Kidney epithelial cell (primary cell): ENCODE results near the gene GUCY2C. TPM values are rescaled to one million over a fixed set of nuclear protein-coding genes. Genes with fewer than 3 reads are reported as not detected.

ENCODE experiments used
- DNase-seq: peaks from one replicate; pipeline ENCODE4 v3.0.0-alpha.2; 2010; ENCODE audit warnings: low read depth
- H3K27me3 ChIP-seq: 2 replicates; pipeline ENCODE4 v1.6.0; 2011; ENCODE audit warnings: low read length; ENCODE audit not compliant: control insufficient read depth, insufficient read depth
- H3K36me3 ChIP-seq: 2 replicates; pipeline ENCODE4 v1.5.1; 2011; ENCODE audit warnings: low read length; ENCODE audit not compliant: control insufficient read depth, insufficient read depth
- H3K4me3 ChIP-seq: 2 replicates; pipeline ENCODE4 v1.5.1; 2011; ENCODE audit warnings: low read depth, mild to moderate bottlenecking, control low read depth, low read length
- total RNA-seq: library from RNA; depleted of rRNA; stranded (reverse); fragments of >200 nt; gene quantifications from 2 replicates; pipeline ENCODE4 v1.2.3, GENCODE V29; 2015
- TF ChIP-seq, protein P1 (sequence below): IDR thresholded peaks from 2 replicates; pipeline ENCODE4 v1.5.1; 2011; ENCODE audit warnings: mild to moderate bottlenecking, moderate library complexity, low read length, control low read depth, inconsistent platforms; ENCODE audit not compliant: insufficient read depth, poor library complexity, severe bottlenecking

Gene GUCY2C
- total RNA-seq, 1 donor from 2014 or later: not detected

DNA sequence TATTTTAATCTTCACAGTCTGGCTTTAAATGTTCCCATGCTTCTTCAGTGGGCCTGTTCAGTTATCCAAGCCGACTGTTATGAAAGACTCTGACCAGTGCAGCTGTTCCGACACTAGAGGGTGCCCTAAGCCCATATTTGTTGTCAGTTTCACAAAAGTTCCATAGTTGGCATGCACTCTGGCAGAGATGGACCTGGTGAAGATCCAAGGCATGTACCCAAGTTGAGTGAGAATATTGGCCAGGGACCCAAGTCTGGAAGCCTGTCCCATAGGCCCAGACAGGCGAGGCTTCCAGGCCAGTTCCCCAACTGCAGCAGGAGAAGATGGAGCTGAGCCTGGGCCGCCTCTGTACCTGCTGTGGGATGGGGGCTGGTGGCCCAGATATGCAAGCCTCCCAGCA, 27.4 kb upstream of the GUCY2C start:
- Histone ChIP-seq H3K36me3 (no peaks in the 10 kb centered on the region), H3K27me3 (no peaks in the 10 kb centered on the region), H3K4me3 (no peak overlapping the region)
- no peak for DNase-seq
- TF ChIP-seq, protein P1, sequence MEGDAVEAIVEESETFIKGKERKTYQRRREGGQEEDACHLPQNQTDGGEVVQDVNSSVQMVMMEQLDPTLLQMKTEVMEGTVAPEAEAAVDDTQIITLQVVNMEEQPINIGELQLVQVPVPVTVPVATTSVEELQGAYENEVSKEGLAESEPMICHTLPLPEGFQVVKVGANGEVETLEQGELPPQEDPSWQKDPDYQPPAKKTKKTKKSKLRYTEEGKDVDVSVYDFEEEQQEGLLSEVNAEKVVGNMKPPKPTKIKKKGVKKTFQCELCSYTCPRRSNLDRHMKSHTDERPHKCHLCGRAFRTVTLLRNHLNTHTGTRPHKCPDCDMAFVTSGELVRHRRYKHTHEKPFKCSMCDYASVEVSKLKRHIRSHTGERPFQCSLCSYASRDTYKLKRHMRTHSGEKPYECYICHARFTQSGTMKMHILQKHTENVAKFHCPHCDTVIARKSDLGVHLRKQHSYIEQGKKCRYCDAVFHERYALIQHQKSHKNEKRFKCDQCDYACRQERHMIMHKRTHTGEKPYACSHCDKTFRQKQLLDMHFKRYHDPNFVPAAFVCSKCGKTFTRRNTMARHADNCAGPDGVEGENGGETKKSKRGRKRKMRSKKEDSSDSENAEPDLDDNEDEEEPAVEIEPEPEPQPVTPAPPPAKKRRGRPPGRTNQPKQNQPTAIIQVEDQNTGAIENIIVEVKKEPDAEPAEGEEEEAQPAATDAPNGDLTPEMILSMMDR: peak; percentile 39

DNA sequence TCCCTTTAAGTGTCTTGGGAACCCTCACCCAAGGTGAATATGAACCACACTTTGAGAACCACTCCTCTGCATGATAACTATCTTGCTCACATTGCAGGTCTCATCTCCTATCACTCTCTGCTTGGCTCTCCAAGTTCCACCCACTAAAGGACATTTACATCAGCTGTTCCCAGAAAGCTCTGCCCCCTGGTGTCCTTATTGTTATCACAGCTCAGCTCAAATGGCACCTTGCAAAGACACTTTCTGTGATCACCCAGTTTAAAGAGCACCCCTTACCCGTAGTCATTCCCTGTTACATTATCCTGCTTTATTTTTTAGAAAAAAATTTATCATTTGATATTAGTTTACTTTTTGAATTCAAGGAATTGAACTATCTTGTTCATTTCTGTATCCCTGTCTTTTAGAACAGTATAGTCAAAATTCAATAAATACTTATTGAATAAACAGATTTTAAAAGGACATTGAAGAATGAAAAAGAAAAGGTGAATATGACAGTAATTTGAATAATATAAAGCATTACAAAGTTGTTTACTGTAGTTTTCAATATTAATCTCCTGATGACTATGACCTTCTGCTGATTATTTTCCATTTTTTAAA, 20.5 kb upstream of the GUCY2C start:
- Histone ChIP-seq H3K36me3 (no peaks in the 10 kb centered on the region), H3K4me3 (no peak overlapping the region), H3K27me3 (no peaks in the 10 kb centered on the region)
- TF ChIP-seq, protein P1: peak; percentile 51
- DNase-seq: no peak

DNA sequence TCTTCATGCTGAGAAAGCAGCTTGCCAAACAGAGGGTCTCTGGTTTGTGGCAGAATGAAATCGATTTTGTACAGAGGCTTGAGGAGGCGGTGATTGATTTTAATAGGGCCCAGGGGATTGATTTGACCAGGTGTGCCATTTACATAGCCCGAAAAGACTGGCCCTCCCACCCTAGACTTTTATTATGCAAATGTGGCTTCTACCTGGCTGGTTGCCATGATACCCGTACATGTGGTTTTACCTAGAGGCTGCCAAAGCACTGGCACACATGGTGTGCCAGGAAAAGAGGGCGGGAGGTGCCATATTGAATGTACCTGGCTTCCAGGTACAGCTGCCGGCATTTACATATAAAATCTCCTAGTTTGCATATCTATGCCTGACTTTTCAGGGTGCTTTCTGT, 18.0 kb upstream of the GUCY2C start:
- TF ChIP-seq, protein P1: no peak
- H3K4me3 ChIP-seq: no peak overlapping the region
- no peak for DNase-seq
- no peaks in the 10 kb centered on the region for H3K36me3 ChIP-seq
- no peaks in the 10 kb centered on the region for H3K27me3 ChIP-seq

DNA sequence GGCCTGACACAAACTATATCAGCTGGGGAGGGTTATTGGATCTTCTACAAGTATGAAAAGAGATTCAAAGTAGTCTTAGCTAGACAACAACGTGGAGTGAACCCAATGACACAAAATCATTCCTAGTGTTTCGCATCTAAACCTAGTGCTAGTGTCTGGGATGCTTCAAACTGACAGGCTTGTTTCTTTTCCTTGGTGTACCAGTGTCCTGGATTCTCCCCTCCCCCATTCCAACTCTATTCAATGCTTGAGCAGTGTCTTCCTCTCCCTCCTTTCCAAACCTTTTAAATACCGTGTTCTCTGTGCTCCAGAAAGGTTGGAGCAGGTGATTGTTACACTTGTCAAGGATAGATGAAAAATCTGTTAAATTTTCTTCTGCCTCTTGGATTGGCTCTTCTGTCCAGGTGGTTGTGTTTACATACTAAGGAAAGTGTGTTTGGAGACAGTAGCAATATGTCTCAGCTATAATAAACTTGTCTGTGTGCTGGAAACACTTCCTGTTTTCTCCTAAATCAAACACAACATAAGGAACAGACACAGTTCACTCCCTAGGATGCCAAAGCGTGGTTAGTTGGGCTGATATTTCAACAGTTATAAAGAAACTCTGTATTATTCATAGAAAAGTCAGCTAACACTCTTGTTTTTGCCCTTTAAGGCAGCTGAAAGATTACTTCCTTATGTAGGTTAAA, 14.4 kb upstream of the GUCY2C start:
- DNase-seq: no peak
- TF ChIP-seq, protein P1: no peak
- H3K4me3 ChIP-seq: no peak overlapping the region

DNA sequence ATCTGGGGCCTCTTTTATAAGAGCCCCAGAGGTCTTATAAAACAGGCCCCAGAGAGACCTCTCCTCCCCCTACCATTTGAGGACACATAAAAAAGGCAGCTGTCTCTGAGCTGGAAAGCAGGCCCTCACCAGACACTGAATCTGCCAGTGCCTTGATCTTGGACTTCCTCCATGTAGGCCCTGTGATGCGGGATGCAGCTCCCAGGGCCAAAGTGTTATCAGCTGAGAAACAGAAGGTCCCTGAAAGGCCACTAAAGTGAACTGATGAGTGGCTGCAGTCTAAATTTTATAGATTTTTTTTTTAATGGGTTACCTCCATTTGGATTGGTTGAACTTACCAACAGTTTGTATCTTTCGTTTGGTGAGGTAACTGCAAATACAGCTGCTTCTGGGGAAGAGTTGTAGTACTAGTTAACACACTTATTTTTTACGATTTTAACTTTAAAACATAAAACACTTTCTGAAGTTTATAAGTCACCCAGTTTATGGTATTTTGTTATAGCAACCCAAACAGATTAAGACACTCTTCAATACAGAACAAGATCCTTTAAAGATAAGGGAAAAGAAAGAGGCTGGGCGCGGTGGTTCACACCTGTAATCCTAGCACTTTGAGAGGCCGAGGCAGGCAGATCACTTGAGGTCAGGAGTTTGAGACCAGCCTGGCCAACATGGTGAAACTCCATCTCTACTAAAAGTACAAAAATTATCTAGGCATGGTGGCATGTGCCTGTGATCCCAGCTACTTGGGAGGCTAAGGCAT, 5.6 kb upstream of the GUCY2C start:
- H3K36me3 ChIP-seq: no peaks in the 10 kb centered on the region
- DNase-seq: no peak
- TF ChIP-seq, protein P1: no peak

More for the DNA sequence above, 14.4 kb upstream of the GUCY2C start:
- H3K27me3 ChIP-seq: no peaks in the 10 kb centered on the region
- no peaks in the 10 kb centered on the region for H3K36me3 ChIP-seq

More for the DNA sequence above, 5.6 kb upstream of the GUCY2C start:
- H3K27me3 ChIP-seq: no peaks in the 10 kb centered on the region
- no peak overlapping the region for H3K4me3 ChIP-seq
